GM19468 (cell line): ENCODE results near the gene EDDM13.
"Not testable (repeated sequence)": the region's sequence is repeated elsewhere in the genome, so short reads cannot be mapped to it uniquely, and the experiment has no call there.

Source experiments
- ATAC-seq: cut with Tn5 transposase; IDR thresholded peaks from one replicate; pipeline ENCODE4 v1.9.1; 2021; ENCODE audit warnings: mild to moderate bottlenecking, moderate library complexity, moderate number of reproducible peaks; ENCODE audit not compliant: unreplicated experiment; ENCODE audit errors: extremely low read depth

EDDM13 gene

DNA sequence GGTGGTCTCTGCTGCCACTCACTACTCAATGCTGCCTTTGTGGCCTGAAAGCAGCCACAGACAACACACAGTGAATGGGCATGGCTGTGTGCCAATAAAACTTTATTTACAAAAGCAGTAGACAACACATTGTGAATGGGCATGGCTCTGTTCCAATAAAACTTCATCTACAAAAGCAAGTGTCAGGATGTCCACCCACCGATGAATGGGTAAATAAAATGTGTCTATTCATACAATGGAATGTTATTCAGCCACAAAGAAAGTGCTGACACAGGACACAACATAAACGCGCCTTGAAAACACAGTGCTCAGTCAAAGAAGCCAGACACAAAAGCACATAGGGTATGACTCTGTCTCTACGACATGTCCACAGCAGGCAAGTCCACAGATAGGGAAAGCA is 22.0 kb downstream of the EDDM13 start:
- ATAC-seq: no peak

DNA sequence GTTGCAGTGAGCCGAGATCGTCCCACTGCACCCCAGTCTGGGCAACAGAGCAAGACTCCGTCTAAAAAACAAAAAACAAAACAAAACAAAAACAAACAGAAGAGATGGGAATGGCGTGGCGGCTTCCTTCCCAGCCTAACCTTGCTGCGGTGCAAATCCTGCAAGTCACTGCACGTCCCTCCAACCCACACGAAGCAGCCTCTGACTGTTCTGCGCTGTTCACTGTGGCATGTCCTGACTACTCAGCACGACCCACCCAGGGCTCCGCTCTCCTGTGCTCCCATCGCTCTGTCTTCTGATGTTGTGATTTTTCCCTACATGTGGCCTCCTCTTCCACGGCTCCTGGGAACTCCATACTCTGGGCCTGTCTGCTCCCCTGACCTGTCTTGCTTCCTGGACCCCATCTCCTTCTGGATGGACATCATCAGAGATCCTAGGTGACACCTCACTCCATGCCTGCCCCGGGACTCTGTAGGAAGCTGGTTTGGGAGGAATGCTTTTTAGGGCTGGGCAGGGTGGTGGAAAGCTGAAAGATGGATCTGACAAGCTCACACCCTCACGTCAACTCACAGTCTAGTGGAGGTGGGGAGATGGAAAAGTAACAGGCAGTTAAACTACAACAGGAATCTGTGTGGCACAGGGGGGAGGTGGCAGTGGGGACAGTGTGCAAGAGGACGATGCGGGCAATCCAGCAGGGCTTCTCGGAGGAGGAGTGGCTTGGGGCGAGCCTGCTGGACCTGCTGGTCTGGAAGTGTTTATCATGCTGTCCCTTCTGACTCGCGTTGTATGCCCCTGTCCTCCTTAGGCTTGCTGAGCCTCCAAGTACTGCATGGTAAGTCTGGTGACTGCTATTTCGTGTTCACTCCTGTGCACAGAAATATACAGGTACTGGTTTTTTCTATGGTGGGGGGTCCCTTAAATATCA is 23.2 kb downstream of the EDDM13 start:
- no peak for ATAC-seq

DNA sequence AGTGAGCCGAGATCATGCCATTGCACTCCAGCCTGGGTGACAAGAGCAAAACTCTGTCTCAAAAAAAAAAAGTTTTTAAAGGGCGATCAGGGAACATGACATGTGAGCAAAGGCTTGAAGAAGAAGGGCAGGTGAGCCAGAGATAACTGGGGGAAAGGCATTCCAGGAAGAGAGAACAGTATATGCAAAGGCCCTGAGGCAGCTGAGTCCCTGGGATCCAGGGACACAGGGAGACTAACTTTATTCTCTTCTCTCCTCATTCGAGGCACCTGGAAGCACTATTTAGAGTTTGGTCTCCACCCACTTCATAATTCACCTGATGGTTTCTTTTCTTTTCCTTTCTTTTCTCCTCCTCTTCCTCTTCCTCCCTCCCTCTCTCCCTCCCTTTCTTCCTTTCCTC is 24.5 kb downstream of the EDDM13 start:
- no peak for ATAC-seq

DNA sequence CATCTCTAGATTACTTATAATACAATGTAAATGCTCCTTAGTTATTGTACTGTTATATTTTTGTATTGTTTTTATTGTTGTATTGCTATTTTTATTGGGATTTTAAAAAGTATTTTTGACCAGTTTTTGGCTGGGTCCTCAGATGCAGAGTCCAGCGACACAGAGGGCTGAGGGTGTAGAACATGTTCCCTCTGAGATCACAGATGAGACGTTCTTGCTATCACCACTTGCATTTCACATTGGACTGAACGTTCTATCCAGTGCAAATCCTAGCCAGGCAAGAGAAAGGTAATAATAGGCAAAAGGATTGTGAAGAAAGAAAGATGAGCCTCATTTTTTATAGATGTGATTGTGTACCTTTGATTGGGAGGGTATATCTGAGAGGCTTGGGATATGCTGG is 27.1 kb downstream of the EDDM13 start:
- no peak for ATAC-seq

- ATAC-seq: no peak
Observed at GRCh38 chr19:56301155-56301554, 28.6 kb downstream of the EDDM13 start.

DNA sequence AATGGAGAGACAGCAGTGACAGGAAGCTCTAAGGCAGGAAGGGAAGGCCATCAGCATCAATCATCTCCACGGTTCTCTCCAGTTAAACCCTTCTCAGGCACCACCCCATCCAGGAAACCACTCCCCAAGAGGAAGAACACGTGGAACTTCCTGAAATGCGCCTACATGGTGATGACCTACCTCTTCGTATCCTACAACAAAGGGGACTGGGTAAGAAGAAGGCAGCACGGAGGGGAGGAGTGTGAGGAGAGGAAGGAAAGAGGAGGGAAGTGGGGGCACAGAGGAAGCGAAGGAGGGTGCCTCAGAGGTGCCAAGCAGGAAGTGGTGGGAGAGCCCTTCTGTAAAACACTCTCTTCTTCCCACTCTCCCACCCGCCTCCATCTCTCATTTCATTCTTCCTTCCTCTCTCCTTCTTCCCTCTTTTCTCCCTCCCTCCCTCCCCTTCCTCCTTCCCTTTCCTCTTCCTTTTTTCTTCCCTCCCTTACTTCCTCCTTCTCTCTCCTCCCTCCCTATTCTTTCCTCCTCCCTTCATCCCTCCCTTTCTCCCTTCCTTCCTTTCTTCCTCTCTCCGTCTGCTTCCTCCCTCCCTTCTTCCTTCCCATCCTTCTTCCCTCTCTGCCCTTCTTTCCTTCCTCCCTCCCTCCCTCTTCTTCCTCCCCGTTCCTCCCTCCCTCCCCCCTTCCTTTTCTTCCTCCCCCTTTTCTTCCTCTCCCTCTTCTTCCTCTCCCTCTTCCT is 29.5 kb downstream of the EDDM13 start:
- no peak for ATAC-seq

DNA sequence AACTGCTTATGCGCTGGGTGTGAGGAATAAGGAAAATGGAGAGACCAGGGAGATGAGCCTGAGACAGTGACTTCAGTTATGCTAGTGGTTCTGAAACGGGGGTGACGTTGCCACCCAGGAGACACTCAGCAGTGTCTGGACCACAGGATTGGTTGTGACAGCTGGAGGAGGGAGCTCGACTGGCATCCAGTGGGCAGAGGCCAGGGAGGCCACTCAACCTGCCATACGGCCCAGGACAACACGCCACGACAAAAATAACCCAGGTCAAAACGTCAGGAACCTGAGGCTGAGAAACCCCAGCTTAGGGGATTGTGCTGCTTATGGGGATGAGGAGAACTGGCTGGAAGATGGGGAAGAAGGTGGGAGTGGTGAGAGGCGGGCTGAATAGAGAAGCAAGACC is 31.7 kb downstream of the EDDM13 start:
- no peak for ATAC-seq

DNA sequence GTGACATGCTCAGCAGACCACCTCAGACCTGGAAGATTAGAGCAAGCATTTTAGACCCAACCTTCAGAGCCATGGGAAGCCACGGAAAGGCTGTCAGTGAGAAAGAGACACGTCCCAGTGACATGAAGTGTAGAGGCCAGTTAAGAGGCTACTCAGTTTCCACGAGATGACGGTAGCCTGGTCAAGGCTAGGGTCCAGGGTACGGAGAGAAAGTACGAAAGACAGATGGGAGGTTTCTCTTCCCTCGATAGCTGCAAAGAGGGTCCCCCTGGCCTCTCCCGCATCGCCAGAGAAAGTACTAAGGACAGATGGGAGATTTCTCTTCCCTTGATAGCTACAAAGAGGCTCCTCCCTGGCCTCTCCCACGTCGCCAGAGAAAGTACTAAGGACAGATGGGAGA is 33.5 kb downstream of the EDDM13 start:
- ATAC-seq: no peak

- ATAC-seq: not testable (repeated sequence)
Observed at GRCh38 chr19:56307062-56307461, 34.5 kb downstream of the EDDM13 start.

- no peak for ATAC-seq
Observed at GRCh38 chr19:56308792-56309191, 36.2 kb downstream of the EDDM13 start.

DNA sequence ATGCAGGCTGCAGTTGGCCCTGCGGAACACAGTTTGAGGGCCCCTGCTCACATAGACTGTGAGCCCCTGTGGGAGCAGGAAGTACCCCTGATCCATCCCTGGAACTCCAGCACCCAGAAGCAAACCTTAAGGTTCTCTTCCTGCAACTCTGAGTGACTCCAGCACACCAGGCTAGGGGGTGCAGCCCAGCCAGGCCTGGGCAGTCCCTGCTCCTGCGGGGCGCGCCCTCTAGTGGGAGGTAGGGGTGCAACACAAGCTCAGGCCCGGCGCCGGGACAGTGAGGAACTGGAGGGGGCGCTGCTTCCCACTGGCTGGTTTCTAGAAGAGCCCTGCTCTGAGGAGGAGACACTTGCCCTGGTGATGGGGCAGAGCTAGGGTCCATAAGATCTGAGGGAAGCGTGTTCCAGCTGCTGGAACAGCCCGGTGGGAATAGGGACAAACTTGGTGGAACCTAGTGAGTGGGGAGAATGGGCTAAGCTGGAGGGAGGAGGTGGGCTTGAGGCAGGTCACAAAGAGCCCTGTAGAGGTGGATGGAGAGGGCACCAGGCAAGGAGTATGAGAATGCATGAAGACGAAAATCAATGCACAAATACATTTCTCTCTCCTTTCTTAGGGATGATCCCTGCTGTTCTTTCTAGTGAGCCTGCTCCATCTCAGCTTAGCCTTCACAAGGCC is 37.1 kb downstream of the EDDM13 start:
- ATAC-seq: no peak

- no peak for ATAC-seq
Observed at GRCh38 chr19:56310462-56310861, 37.9 kb downstream of the EDDM13 start.

GRCh38 chr19:56312342-56312741 is 39.8 kb downstream of the EDDM13 start:
- no peak for ATAC-seq

- no peak for ATAC-seq
Observed at GRCh38 chr19:56312787-56313657, 40.5 kb downstream of the EDDM13 start.

- peak; percentile 1 for ATAC-seq
Observed at GRCh38 chr19:56314018-56314380, 41.5 kb downstream of the EDDM13 start.

- peak; percentile 35 for ATAC-seq
Observed at GRCh38 chr19:56314381-56315076, 42.0 kb downstream of the EDDM13 start, which contains the start of gene ZSCAN5A. Gene ZSCAN5A (minus strand): TSS chr19:56314839. CDS start chr19:56225046, 89,793 bp downstream.

DNA sequence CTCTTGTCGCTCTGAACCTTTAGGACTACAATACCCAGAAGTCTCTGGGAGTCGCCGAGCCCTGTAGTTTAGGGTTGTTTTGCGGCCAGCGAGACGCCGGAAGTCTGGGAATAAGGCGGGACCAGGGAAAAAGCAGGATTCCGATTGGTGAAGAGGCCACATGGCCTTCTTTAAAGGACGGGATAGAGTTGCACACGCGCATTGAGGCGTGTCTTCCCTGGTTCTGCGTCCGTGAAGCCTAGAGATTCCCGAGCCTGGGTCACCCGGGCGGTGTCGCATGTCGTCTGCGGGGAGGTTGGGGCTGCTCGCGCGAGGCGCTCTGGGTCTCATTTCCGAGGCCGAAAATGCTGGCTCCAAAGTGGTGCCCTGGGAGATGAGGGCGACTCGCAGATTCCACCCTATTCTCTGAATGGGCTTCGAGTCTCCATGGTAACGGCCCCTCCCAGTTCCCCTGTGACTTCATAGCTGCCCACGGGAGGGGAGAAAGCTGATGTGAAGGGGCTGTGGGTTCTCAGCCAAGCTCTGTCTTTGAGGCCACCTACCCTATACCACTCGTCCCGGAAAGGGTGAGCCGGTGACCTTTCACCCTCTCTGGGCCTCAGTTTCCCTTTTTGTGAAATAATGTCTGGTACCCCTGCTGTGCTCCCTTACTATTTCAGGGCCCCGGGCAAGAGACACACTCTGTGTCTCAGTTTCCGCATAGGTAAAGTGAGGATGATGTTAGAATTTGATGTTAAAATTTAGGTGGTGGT is 42.7 kb downstream of the EDDM13 start:
- peak; percentile 38 for ATAC-seq

DNA sequence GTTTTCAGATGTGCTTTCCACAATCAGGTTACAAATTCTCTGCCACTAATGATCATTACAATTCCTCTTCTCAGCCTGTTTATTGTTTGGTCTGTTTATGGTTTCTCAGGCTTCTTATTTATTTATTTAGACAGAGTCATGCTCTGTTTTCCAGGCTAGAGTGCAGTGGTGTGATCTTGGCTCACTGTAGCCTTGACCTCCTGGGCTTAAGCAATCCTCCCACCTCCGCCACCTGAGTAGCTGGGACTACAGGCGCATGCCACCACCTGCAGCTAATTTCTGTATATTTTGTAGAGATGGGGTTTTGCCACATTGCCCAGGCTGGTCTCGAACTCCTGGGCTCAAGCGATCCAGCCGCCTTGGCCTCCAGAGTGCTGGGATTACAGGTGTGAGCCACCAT is 44.2 kb downstream of the EDDM13 start:
- no peak for ATAC-seq

DNA sequence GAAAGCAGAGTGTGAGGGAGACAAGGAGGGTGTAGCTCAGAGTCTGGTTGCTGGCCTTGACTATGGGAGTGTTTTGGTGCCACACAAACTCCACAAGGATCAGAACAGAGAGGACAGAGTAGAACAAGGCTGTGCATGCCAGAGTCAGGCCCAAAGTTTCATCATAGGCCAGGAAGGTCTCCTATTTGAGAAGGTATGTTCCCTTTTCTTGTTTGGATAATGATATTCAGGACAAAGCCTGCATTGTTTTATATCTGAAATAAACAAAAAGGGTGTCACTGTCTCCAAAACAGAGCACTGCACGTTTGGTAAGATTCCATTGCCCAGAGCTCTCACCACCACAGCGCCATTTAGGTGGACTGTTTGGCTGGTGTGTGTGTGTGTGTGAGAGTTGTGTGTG is 45.2 kb downstream of the EDDM13 start:
- ATAC-seq: no peak
